ENCODE data around the gene MYO9B. TPM values are rescaled to one million over a fixed set of nuclear protein-coding genes. Genes with fewer than 3 reads are reported as not detected.

MYO9B gene
- total RNA-seq, 2 experiments from 2014 or later, result 73.1 to 78.6 TPM

DNA sequence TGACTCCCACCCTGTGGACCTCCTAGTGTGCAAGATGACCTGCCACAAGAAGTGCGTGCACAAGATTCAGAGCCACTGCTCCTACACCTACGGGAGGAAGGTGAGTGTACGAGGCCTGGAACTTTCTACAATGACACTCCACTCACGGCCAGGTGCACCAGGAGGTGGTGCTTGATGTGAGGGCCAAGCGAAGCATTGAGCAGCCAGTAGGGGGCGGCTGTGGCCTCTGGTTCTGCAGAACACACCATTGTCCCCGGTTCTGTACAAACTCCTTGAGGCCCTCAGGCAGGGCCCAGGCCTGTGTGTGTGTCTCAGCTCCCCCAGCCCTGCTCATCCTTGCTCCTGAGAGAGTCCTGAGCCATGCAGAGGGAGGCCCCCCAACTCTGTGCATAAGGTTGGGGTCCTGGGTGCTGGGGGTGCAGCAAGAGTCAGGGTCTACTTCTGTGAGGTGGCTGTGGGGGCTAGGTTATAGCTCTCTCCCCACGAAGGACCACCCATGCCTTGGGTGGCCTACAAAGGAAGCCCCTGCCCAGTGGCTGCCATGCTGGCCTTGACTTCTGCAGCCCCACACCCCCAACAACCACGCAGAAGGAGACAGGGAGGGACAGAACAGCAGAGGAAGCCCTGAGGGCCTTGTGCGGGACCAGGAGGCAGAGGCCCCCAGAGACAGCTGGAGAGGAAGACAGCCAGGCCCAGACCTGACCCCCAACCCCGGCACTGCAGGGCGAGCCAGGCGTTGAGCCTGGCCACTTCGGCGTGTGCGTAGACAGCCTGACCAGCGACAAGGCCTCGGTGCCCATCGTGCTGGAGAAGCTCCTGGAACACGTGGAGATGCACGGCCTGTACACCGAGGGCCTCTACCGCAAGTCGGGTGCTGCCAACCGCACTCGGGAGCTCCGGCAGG is 129.9 kb downstream of the MYO9B start:
- no peak overlapping the region for H3K4me3 Mint-ChIP-seq
- peak; percentile 73 for DNase-seq
- no peaks in the 10 kb centered on the region for H3K27me3 Mint-ChIP-seq (ENCODE audit: low read depth)
- intact Hi-C loops (cut with micrococcal nuclease), result loop anchor here (1.0 kb wide), 2 partner anchors 30 to 77 kb away; no protein-coding TSS in a partner anchor
- CTCF ChIA-PET, result interaction anchor here (0.6 to 2.2 kb wide), 7 partner anchors 9 to 87 kb away, joined by 3 to 8 read pairs (median 3); partner anchors contain the start of gene USE1
- peaks cover 25% of the 10 kb centered on the region for H3K36me3 Mint-ChIP-seq (ENCODE audit: low read depth)
- peaks cover 4% of the 10 kb centered on the region for H3K4me1 Mint-ChIP-seq (ENCODE audit: low read depth)
- H3K9me3 Mint-ChIP-seq, result no peaks in the 10 kb centered on the region
- no peak overlapping the region for H3K27ac Mint-ChIP-seq

- Mint-ChIP-seq H3K9me3 (no peaks in the 10 kb centered on the region), H3K36me3 (ENCODE audit: low read depth) (peaks cover 24% of the 10 kb centered on the region), H3K27me3 (ENCODE audit: low read depth) (no peaks in the 10 kb centered on the region), H3K27ac (no peak overlapping the region), H3K4me3 (no peak overlapping the region), H3K4me1 (ENCODE audit: low read depth) (peaks cover 4% of the 10 kb centered on the region)
- intact Hi-C loops (cut with micrococcal nuclease), result no loop called here
- no peak for DNase-seq
- CTCF ChIA-PET, result no interaction called here
Observed at GRCh38 chr19:17206736-17207581, 131.4 kb downstream of the MYO9B start.

GRCh38 chr19:17209126-17210036 is 133.8 kb downstream of the MYO9B start:
- no peak overlapping the region for H3K4me3 Mint-ChIP-seq
- H3K9me3 Mint-ChIP-seq, result no peaks in the 10 kb centered on the region
- CTCF ChIA-PET, result no interaction called here
- no peak overlapping the region for H3K27ac Mint-ChIP-seq
- peaks cover 6% of the 10 kb centered on the region for H3K4me1 Mint-ChIP-seq (ENCODE audit: low read depth)
- no peaks in the 10 kb centered on the region for H3K27me3 Mint-ChIP-seq (ENCODE audit: low read depth)
- intact Hi-C loops (cut with micrococcal nuclease), result no loop called here
- peaks cover 15% of the 10 kb centered on the region for H3K36me3 Mint-ChIP-seq (ENCODE audit: low read depth)
- peak; percentile 45 for DNase-seq

GRCh38 chr19:17210296-17210695 is 134.7 kb downstream of the MYO9B start:
- no peak overlapping the region for H3K27ac Mint-ChIP-seq
- H3K36me3 Mint-ChIP-seq (ENCODE audit: low read depth), result peaks cover 14% of the 10 kb centered on the region
- no peak for DNase-seq
- H3K27me3 Mint-ChIP-seq (ENCODE audit: low read depth), result no peaks in the 10 kb centered on the region
- H3K4me1 Mint-ChIP-seq (ENCODE audit: low read depth), result peaks cover 11% of the 10 kb centered on the region
- no peaks in the 10 kb centered on the region for H3K9me3 Mint-ChIP-seq
- intact Hi-C loops (cut with micrococcal nuclease), result no loop called here
- no peak overlapping the region for H3K4me3 Mint-ChIP-seq
- CTCF ChIA-PET, result interaction anchor here (1.0 kb wide), 1 partner anchor 24 kb away, joined by 3 read pairs; no protein-coding TSS in a partner anchor

- CTCF ChIA-PET, result no interaction called here
- no peak overlapping the region for H3K4me3 Mint-ChIP-seq
- peaks cover 14% of the 10 kb centered on the region for H3K36me3 Mint-ChIP-seq (ENCODE audit: low read depth)
- DNase-seq, result no peak
- H3K27ac Mint-ChIP-seq, result no peak overlapping the region
- H3K4me1 Mint-ChIP-seq (ENCODE audit: low read depth), result peaks cover 14% of the 10 kb centered on the region
- no peaks in the 10 kb centered on the region for H3K9me3 Mint-ChIP-seq
- H3K27me3 Mint-ChIP-seq (ENCODE audit: low read depth), result no peaks in the 10 kb centered on the region
- intact Hi-C loops (cut with micrococcal nuclease), result no loop called here
Observed at GRCh38 chr19:17211547-17212446, 136.2 kb downstream of the MYO9B start.

GRCh38 chr19:17213334-17213733 is 137.8 kb downstream of the MYO9B start:
- H3K4me3 Mint-ChIP-seq, result no peak overlapping the region
- CTCF ChIA-PET, result no interaction called here
- H3K27ac Mint-ChIP-seq, result no peak overlapping the region
- H3K9me3 Mint-ChIP-seq, result no peaks in the 10 kb centered on the region
- no peaks in the 10 kb centered on the region for H3K27me3 Mint-ChIP-seq (ENCODE audit: low read depth)
- DNase-seq, result no peak
- peaks cover 14% of the 10 kb centered on the region for H3K4me1 Mint-ChIP-seq (ENCODE audit: low read depth)
- intact Hi-C loops (cut with micrococcal nuclease), result no loop called here
- peaks cover 23% of the 10 kb centered on the region for H3K36me3 Mint-ChIP-seq (ENCODE audit: low read depth)

DNA sequence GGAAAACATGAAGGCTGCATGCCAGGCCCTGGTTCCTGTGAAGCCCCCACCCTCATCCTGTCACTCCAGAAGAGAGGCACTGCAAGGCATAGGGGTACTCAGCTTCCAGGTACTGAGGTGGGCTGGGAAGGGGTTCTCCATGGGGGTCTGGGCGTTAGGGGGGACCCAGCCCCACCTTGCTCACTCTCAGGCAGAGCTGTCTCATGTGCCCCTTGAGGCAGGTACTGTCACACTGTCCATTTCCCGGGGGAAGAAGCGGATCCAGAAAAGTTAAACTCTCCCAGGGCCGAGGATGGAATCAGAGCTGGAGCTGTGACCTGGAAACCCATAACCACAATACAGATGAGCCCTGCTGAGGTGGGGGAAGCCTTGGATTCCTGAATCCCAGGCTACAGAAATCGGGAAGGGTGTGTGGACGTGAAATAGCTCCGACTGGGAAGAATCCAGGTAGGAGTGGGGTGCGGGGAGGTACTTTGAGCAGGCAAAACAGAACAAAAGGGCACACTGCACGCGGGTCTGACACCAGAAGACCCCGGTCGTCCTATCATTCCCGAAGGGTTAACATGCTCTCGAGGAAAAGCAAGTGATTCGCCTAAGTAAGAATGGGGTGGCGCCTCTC is 139.0 kb downstream of the MYO9B start:
- intact Hi-C loops (cut with micrococcal nuclease), result loop anchor here (1.0 to 5.0 kb wide), 5 partner anchors 12 to 139 kb away; partner anchors contain the start of genes ANKLE1, BABAM1, HAUS8 and MYO9B
- no peaks in the 10 kb centered on the region for H3K9me3 Mint-ChIP-seq
- H3K27me3 Mint-ChIP-seq (ENCODE audit: low read depth), result no peaks in the 10 kb centered on the region
- DNase-seq, result no peak
- H3K36me3 Mint-ChIP-seq (ENCODE audit: low read depth), result peaks cover 19% of the 10 kb centered on the region
- CTCF ChIA-PET, result interaction anchor here (0.7 to 1.5 kb wide), 7 partner anchors 9 to 68 kb away, joined by 3 to 7 read pairs (median 3); no protein-coding TSS in a partner anchor
- H3K4me1 Mint-ChIP-seq (ENCODE audit: low read depth), result peaks cover 10% of the 10 kb centered on the region
- peak overlapping the region; percentile 85 for H3K4me3 Mint-ChIP-seq
- peak overlapping the region; percentile 97 for H3K27ac Mint-ChIP-seq

- intact Hi-C loops (cut with micrococcal nuclease), result loop anchor here (1.0 to 5.0 kb wide), 5 partner anchors 11 to 140 kb away; partner anchors contain the start of genes ANKLE1, BABAM1, HAUS8 and MYO9B
- Mint-ChIP-seq H3K4me3 (peak within 1 kb of the TSS; percentile 85), H3K36me3 (ENCODE audit: low read depth) (peaks cover 19% of the 10 kb centered on the region), H3K27ac (peak within 1 kb of the TSS; percentile 97), H3K9me3 (no peaks in the 10 kb centered on the region), H3K27me3 (ENCODE audit: low read depth) (no peaks in the 10 kb centered on the region), H3K4me1 (ENCODE audit: low read depth) (peaks cover 10% of the 10 kb centered on the region)
- peak; percentile 93 for DNase-seq
- CTCF ChIA-PET, result interaction anchor here (0.7 to 1.5 kb wide), 7 partner anchors 10 to 67 kb away, joined by 3 to 7 read pairs (median 4); partner anchors contain the start of gene OCEL1
Observed at GRCh38 chr19:17215127-17215971, 139.8 kb downstream of the MYO9B start, which contains the start of gene USE1. USE1 (plus strand) TSS chr19:17215357; CDS start chr19:17215406, 49 bp downstream.

GRCh38 chr19:17216058-17216670 is 140.6 kb downstream of the MYO9B start:
- Mint-ChIP-seq H3K4me1 (ENCODE audit: low read depth) (peaks cover 10% of the 10 kb centered on the region), H3K27me3 (ENCODE audit: low read depth) (no peaks in the 10 kb centered on the region), H3K27ac (peak overlapping the region; percentile 97), H3K36me3 (ENCODE audit: low read depth) (peaks cover 19% of the 10 kb centered on the region), H3K4me3 (peak overlapping the region; percentile 85), H3K9me3 (no peaks in the 10 kb centered on the region)
- CTCF ChIA-PET, result interaction anchor here (0.7 to 1.3 kb wide), 2 partner anchors 10 to 25 kb away, joined by 4 read pairs; partner anchors contain the start of gene OCEL1
- DNase-seq, result no peak
- intact Hi-C loops (cut with micrococcal nuclease), result loop anchor here (5.0 kb wide), 1 partner anchor 66 kb away; the partner anchor contains the start of gene ANKLE1
